Keratinocyte (primary cell): ENCODE measurements around the gene GRM4. TPM values are rescaled to one million over a fixed set of nuclear protein-coding genes. Genes with fewer than 3 reads are reported as not detected.

Experiments
- DNase-seq: peaks from one replicate; pipeline ENCODE4 v3.0.0-alpha.2; 2011; ENCODE audit warnings: low read depth, missing footprints, low spot score
- FAIRE-seq: peaks from 2 replicates; lab custom pipeline; 2011; peaks lifted over from hg19 to GRCh38; lab: Jason Lieb, UNC
- H2AFZ ChIP-seq: 2 replicates; pipeline ENCODE4 v1.6.0; 2012; ENCODE audit warnings: low read length, control low read depth, inconsistent platforms; ENCODE audit not compliant: control insufficient read depth
- H3K27ac ChIP-seq: 2 replicates; pipeline ENCODE4 v1.5.1; 2011; ENCODE audit warnings: low read length; ENCODE audit not compliant: control insufficient read depth, insufficient read depth
- H3K27me3 ChIP-seq: 3 replicates; pipeline ENCODE4 v1.6.0; 2011; ENCODE audit warnings: low read length; ENCODE audit not compliant: control insufficient read depth, insufficient read depth; ENCODE audit errors: extremely low read depth
- H3K36me3 ChIP-seq, 2 experiments: 2 replicates in 1 of 2; 3 replicates in 1 of 2; pipeline ENCODE4 v1.5.1; 2011; ENCODE audit warnings: low read length in 2 of 2, mild to moderate bottlenecking in 1 of 2; ENCODE audit not compliant: control insufficient read depth in 2 of 2, insufficient read depth in 2 of 2; ENCODE audit errors: extremely low read depth in 1 of 2
- H3K4me1 ChIP-seq: 3 replicates; pipeline ENCODE4 v1.5.1; 2011; ENCODE audit warnings: low read length; ENCODE audit not compliant: control insufficient read depth, insufficient read depth; ENCODE audit errors: extremely low read depth
- H3K4me2 ChIP-seq: 3 replicates; pipeline ENCODE4 v1.6.0; 2011; ENCODE audit warnings: low read depth, low read length; ENCODE audit not compliant: control insufficient read depth, insufficient read depth; ENCODE audit errors: extremely low read depth
- H3K4me3 ChIP-seq, 3 experiments: fragments of 200-600 bp in 1 of 3; sonication (generic) in 1 of 3; 2 replicates in 2 of 3; 3 replicates in 1 of 3; pipeline ENCODE4 v1.5.1; 2011 to 2016; ENCODE audit warnings: low read length in 3 of 3, mild to moderate bottlenecking in 3 of 3, control low read depth in 2 of 3, inconsistent platforms in 1 of 3, low read depth in 1 of 3, mixed read lengths in 1 of 3, mixed run types in 1 of 3, moderate library complexity in 1 of 3; ENCODE audit not compliant: control insufficient read depth in 2 of 3, insufficient read depth in 2 of 3; ENCODE audit errors: extremely low read depth in 1 of 3
- H3K79me2 ChIP-seq: 2 replicates; pipeline ENCODE4 v1.6.0; 2012; ENCODE audit warnings: low read length; ENCODE audit not compliant: control insufficient read depth, insufficient read depth
- H3K9ac ChIP-seq: 3 replicates; pipeline ENCODE4 v1.6.0; 2011; ENCODE audit warnings: low read length; ENCODE audit not compliant: control insufficient read depth, insufficient read depth; ENCODE audit errors: extremely low read depth
- H3K9me1 ChIP-seq: 3 replicates; pipeline ENCODE4 v1.6.0; 2011; ENCODE audit warnings: low read length; ENCODE audit not compliant: control insufficient read depth, insufficient read depth; ENCODE audit errors: extremely low read depth
- H3K9me3 ChIP-seq: 2 replicates; pipeline ENCODE4 v1.5.1; 2012; ENCODE audit warnings: low read depth, low read length; ENCODE audit not compliant: control insufficient read depth
- H4K20me1 ChIP-seq: 3 replicates; pipeline ENCODE4 v1.6.0; 2011; ENCODE audit warnings: low read length; ENCODE audit not compliant: control insufficient read depth, insufficient read depth; ENCODE audit errors: extremely low read depth
- EZH2 ChIP-seq: IDR thresholded peaks from one replicate; pipeline ENCODE4 v1.6.1; 2012; ENCODE audit warnings: inconsistent platforms, mild to moderate bottlenecking, low read length, moderate library complexity
- dilution Hi-C: fragments of 300-500 bp; cut with MboI; formaldehyde crosslinking; loops from one replicate; pipeline ENCODE4 v1.7.0; 2020; ENCODE audit warnings: low sequenced_read_pairs; ENCODE audit not compliant: extremely low pct_ligation_motif_present
- polyA plus RNA-seq, 5 experiments: library from polyadenylated mRNA; depleted of rRNA in 3 of 5; stranded (reverse) in 3 of 5; stranded (forward) in 1 of 5; unstranded in 1 of 5; fragments of >200 nt; gene quantifications; 1 replicate in 1 of 5; 2 replicates in 3 of 5; 3 replicates in 1 of 5; pipeline versions ENCODE4 v1.2.1 to v1.2.3, GENCODE V29; 2011 to 2012; ENCODE audit warnings: missing spikeins in 2 of 5, low read depth in 1 of 5, low replicate concordance in 1 of 5
- TF ChIP-seq, protein P1 (sequence below), 3 experiments: IDR thresholded peaks in 1 of 3; conservative IDR thresholded peaks in 1 of 3; optimal IDR thresholded peaks in 1 of 3; 2 replicates in 2 of 3; 3 replicates in 1 of 3; pipeline versions ENCODE3 to v1.5.1; 2011; ENCODE audit warnings: low read length in 3 of 3, mild to moderate bottlenecking in 3 of 3, moderate library complexity in 2 of 3, control low read depth in 1 of 3, inconsistent platforms in 1 of 3; ENCODE audit not compliant: insufficient read depth in 2 of 3; ENCODE audit errors: extremely low read depth in 1 of 3

The GRM4 gene
- polyA plus RNA-seq, 1 donor (not counting 4 experiments of a cell fraction or from before 2014, with no cell fraction given), result not detected

DNA sequence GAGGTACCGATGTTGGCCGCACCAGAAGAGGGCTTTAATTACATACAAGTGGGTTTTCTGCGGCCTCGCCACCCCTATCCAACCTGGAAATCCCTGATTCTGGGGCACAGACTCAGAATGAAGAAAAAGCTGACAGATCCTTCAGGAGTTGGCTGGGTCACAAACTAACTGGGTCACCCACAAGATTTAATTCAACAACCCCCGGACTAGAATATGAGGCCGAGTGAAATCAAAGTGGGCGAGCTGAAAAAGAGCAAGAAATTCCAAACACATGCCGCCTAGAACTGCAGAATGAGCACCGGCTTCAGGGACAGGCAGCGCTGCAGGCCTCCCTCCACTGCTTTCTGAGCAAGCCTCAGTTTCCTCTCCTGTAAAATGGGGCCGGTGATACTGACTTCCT is 30.0 kb downstream of the GRM4 start:
- no peaks in the 10 kb centered on the region for H3K4me1 ChIP-seq
- H3K79me2 ChIP-seq, result no peaks in the 10 kb centered on the region
- H3K9me3 ChIP-seq, result no peaks in the 10 kb centered on the region
- dilution Hi-C loops, result no loop called here
- H3K27me3 ChIP-seq, result peaks cover 3% of the 10 kb centered on the region
- no peak overlapping the region for H3K27ac ChIP-seq
- H4K20me1 ChIP-seq, result no peaks in the 10 kb centered on the region
- no peak overlapping the region for H3K4me2 ChIP-seq
- H3K9ac ChIP-seq, result no peak overlapping the region
- DNase-seq (no peak), FAIRE-seq (no peak)
- TF ChIP-seq, protein P1, sequence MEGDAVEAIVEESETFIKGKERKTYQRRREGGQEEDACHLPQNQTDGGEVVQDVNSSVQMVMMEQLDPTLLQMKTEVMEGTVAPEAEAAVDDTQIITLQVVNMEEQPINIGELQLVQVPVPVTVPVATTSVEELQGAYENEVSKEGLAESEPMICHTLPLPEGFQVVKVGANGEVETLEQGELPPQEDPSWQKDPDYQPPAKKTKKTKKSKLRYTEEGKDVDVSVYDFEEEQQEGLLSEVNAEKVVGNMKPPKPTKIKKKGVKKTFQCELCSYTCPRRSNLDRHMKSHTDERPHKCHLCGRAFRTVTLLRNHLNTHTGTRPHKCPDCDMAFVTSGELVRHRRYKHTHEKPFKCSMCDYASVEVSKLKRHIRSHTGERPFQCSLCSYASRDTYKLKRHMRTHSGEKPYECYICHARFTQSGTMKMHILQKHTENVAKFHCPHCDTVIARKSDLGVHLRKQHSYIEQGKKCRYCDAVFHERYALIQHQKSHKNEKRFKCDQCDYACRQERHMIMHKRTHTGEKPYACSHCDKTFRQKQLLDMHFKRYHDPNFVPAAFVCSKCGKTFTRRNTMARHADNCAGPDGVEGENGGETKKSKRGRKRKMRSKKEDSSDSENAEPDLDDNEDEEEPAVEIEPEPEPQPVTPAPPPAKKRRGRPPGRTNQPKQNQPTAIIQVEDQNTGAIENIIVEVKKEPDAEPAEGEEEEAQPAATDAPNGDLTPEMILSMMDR (optimal IDR thresholded peaks at IDR 0.05 in 1 of 3, IDR thresholded peaks at IDR 0.05 in 1 of 3, conservative IDR thresholded peaks at IDR 0.05 in 1 of 3; ENCODE audit: extremely low read depth in 1 of 3, insufficient read depth in 2 of 3, low read length in 3 of 3), result no peak
- TF ChIP-seq EZH2, result no peak
- no peak overlapping the region for H2AFZ ChIP-seq
- no peaks in the 10 kb centered on the region for H3K36me3 ChIP-seq
- no peak overlapping the region for H3K4me3 ChIP-seq
- no peaks in the 10 kb centered on the region for H3K9me1 ChIP-seq

GRCh38 chr6:34115403-34115795 is 30.5 kb downstream of the GRM4 start:
- no peak for FAIRE-seq
- Histone ChIP-seq H3K9me1 (no peaks in the 10 kb centered on the region), H3K4me3 (no peak overlapping the region), H4K20me1 (no peaks in the 10 kb centered on the region), H3K4me1 (no peaks in the 10 kb centered on the region), H3K36me3 (no peaks in the 10 kb centered on the region), H3K9me3 (no peaks in the 10 kb centered on the region), H3K79me2 (no peaks in the 10 kb centered on the region), H2AFZ (no peak overlapping the region), H3K27me3 (peaks cover 7% of the 10 kb centered on the region), H3K9ac (no peak overlapping the region), H3K27ac (no peak overlapping the region), H3K4me2 (no peak overlapping the region)
- dilution Hi-C loops, result no loop called here
- DNase-seq, result no peak
- TF ChIP-seq EZH2, result no peak
- TF ChIP-seq, protein P1 (optimal IDR thresholded peaks at IDR 0.05 in 1 of 3, IDR thresholded peaks at IDR 0.05 in 1 of 3, conservative IDR thresholded peaks at IDR 0.05 in 1 of 3; ENCODE audit: extremely low read depth in 1 of 3, insufficient read depth in 2 of 3, low read length in 3 of 3), result no peak
